Spleen (tissue), 11 donors: Measurements from ENCODE around the gene ARHGAP45. TPM values are rescaled to one million over a fixed set of nuclear protein-coding genes. Genes with fewer than 3 reads are reported as not detected.

Experiments used
- DNase-seq: peaks from one replicate; pipeline ENCODE4 v3.0.0-alpha.2; 2020
- H3K27ac ChIP-seq, 8 donors: fragments of 200-600 bp; sonication (generic) in 7 of 8; 1 replicate in 4 of 8; 2 replicates in 4 of 8; pipeline versions ENCODE4 v1.5.0 to v1.8.0; 2016 to 2021; ENCODE audit warnings: inconsistent platforms in 4 of 8, mild to moderate bottlenecking in 4 of 8, moderate library complexity in 1 of 8
- H3K27me3 ChIP-seq, 7 donors: fragments of 200-600 bp; sonication (generic) in 6 of 7; replicated peaks in 1 of 7; 1 replicate in 4 of 7; 2 replicates in 3 of 7; pipeline versions ENCODE4 v1.5.0 to v1.8.0; 2016 to 2021; ENCODE audit warnings: inconsistent platforms in 3 of 7, mild to moderate bottlenecking in 1 of 7
- H3K36me3 ChIP-seq, 6 donors: fragments of 200-600 bp; sonication (generic) in 5 of 6; 1 replicate in 4 of 6; 2 replicates in 2 of 6; pipeline versions ENCODE4 v1.5.0 to v1.8.0; 2016 to 2021; ENCODE audit warnings: inconsistent platforms in 2 of 6
- H3K4me1 ChIP-seq, 6 donors: fragments of 200-600 bp; sonication (generic) in 5 of 6; 1 replicate in 3 of 6; 2 replicates in 3 of 6; pipeline versions ENCODE4 v1.5.0 to v1.8.0; 2016 to 2021; ENCODE audit warnings: inconsistent platforms in 3 of 6
- H3K4me3 ChIP-seq, 8 donors: fragments of 200-600 bp; sonication (generic) in 7 of 8; 1 replicate in 4 of 8; 2 replicates in 4 of 8; pipeline versions ENCODE4 v1.5.0 to v1.8.0; 2016 to 2021; ENCODE audit warnings: inconsistent platforms in 4 of 8, mild to moderate bottlenecking in 4 of 8, moderate library complexity in 2 of 8
- H3K9me3 ChIP-seq, 8 donors: fragments of 200-600 bp; sonication (generic) in 7 of 8; 1 replicate in 4 of 8; 2 replicates in 4 of 8; pipeline versions ENCODE4 v1.5.0 to v1.8.0; 2016 to 2021; ENCODE audit warnings: inconsistent platforms in 4 of 8
- CTCF ChIP-seq, 11 experiments: fragments of 200-600 bp in 7 of 11; fragments of 450-650 bp in 4 of 11; sonication (generic) in 4 of 11; IDR thresholded peaks in 8 of 11; conservative IDR thresholded peaks in 3 of 11; 1 replicate in 7 of 11; 2 replicates in 4 of 11; pipeline versions ENCODE4 v1.4.0 to v1.8.0; 2016 to 2021; ENCODE audit warnings: antibody characterized with exemption in 11 of 11, inconsistent platforms in 4 of 11, mild to moderate bottlenecking in 1 of 11
- POLR2A ChIP-seq, 3 donors: fragments of 450-650 bp; IDR thresholded peaks; one replicate each; pipeline ENCODE4 v1.5.1; 2017; ENCODE audit warnings: antibody characterized with exemption in 3 of 3, mild to moderate bottlenecking in 1 of 3
- POLR2AphosphoS5 ChIP-seq, 3 donors: sonication (generic); formaldehyde crosslinking; IDR thresholded peaks; one replicate each; pipeline ENCODE4 v1.5.1; 2017; ENCODE audit warnings: antibody characterized with exemption in 3 of 3
- WGBS, 5 donors: extraction: QIAGEN DNeasy Blood & Tissue Kit in 3 of 5; methylation state at CpG; one replicate each; pipeline versions ENCODE4 v1.1.5 to v1.1.7; 2013 to 2018; 5-methylcytosine and 5-hydroxymethylcytosine counted together
- intact Hi-C: fragments of 100-400 bp; cut with DNase I; formaldehyde crosslinking; loops from one replicate; pipeline ENCODE4 v1.15.0; 2023; ENCODE audit warnings: low total_unique reads
- polyA plus RNA-seq, 3 donors: library from polyadenylated mRNA; stranded (reverse); fragments of 200-250 nt; gene quantifications; one replicate each; pipeline ENCODE4 v1.2.1, GENCODE V29; 2013
- total RNA-seq, 7 donors: library from RNA; depleted of rRNA in 3 of 7; stranded (reverse); fragments of >200 nt in 3 of 7; fragmentation: NEBNext Ultra II Directional in 4 of 7; extraction: Animal tissue kit (Norgen Biotek cat#: 25700) in 4 of 7; gene quantifications; one replicate each; pipeline versions ENCODE4 v1.1.0 to v1.2.1, GENCODE V29; 2016 to 2021
- donor health status: healthy with polysubstance abuse.
- donor health status: DM: no; HTN: no; CAD: no; lungs with moderate emphysema.
- donor health status: DM: no; HTN: no; CAD: no.
- donor health status: Bipolar disorder and iron deficiency.
- donor health status: healthy.
- donor health status: DM: no; HTN: no; CAD: no.
- donor health status: DM: yes; HTN: yes; CAD: no.

The ARHGAP45 gene
- total and polyA plus RNA-seq, 10 donors, result 161 to 356 (median 245) TPM

GRCh38 chr19:1035998-1036621 lies 30.9 kb upstream of the ARHGAP45 start:
- Histone ChIP-seq H3K36me3 (peaks cover 0 to 67% (median 47%) of the 10 kb centered on the region in 6 donors), H3K9me3 (no peaks in the 10 kb centered on the region), H3K27me3 (no peaks in the 10 kb centered on the region), H3K4me1 (peaks cover 29 to 82% (median 50%) of the 10 kb centered on the region in 6 donors), H3K27ac (peak overlapping the region in 3 of 8 donors; percentile 85 to 94 (median 93)), H3K4me3 (no peak overlapping the region)
- intact Hi-C loops, result no loop called here
- no peak for TF ChIP-seq CTCF (IDR thresholded peaks at IDR 0.05 in 8 of 11, conservative IDR thresholded peaks at IDR 0.05 in 3 of 11)
- TF ChIP-seq POLR2AphosphoS5 (IDR thresholded peaks at IDR 0.05), result peak; percentile 9 to 76 (median 13)
- peak; percentile 81 for DNase-seq
- 83 to 89% (median 88%) methylated on average over 29 of the region's 29 CpGs for WGBS, 5 donors

- peak overlapping the region in 5 of 8 donors; percentile 2 to 92 (median 20) for H3K4me3 ChIP-seq
- peaks cover 38 to 85% (median 60%) of the 10 kb centered on the region in 6 donors for H3K4me1 ChIP-seq
- peak in 1 of 3 donors; percentile 70 for TF ChIP-seq POLR2AphosphoS5 (IDR thresholded peaks at IDR 0.05)
- TF ChIP-seq CTCF (IDR thresholded peaks at IDR 0.05 in 8 of 11, conservative IDR thresholded peaks at IDR 0.05 in 3 of 11), result no peak
- no peaks in the 10 kb centered on the region for H3K27me3 ChIP-seq
- H3K9me3 ChIP-seq, result no peaks in the 10 kb centered on the region
- peaks cover 0 to 62% (median 34%) of the 10 kb centered on the region in 6 donors for H3K36me3 ChIP-seq
- 32 to 45% (median 39%) methylated on average over 19 to 22 of the region's 22 CpGs for WGBS, 5 donors
- peak; percentile 87 for DNase-seq
- intact Hi-C loops, result no loop called here
- H3K27ac ChIP-seq, result peak overlapping the region; percentile 77 to 94 (median 86)
Measured at GRCh38 chr19:1037621-1038064, 29.3 kb upstream of the ARHGAP45 start.

DNA sequence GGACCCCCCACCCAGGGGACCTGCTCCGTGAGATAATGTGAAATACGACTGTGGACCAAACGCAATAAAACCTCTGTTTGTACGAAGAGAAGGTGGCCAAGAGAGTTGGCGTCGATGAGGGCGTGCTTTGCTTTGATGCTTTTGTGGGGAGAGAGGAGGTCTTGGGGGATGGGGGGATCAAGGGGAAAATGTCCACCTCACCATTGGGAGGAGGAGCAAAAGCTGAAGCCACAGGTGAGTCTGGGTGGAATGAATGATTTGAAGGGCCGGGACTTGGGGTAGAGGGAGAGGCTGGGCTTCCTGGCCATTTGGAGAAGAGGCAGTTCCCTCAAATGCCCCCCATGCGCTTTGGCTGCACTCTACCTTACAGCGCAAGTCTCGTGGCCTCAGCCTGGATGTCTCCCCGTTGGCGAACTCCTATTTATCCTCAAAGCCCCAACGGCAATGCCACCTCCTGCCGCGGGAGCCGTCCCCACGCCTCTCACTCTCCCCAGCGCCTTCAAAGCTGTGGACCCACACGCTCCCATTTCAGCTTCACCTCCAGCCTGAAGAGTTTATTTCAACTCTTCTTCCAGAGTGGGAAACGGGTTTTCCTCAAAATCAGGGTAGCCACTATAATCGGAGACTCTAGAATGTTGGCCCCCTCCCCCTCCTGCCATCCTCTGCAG lies 27.9 kb upstream of the ARHGAP45 start:
- peak; percentile 83 for DNase-seq
- Histone ChIP-seq H3K27me3 (no peaks in the 10 kb centered on the region), H3K27ac (peak overlapping the region; percentile 53 to 94 (median 86)), H3K36me3 (peaks cover 0 to 67% (median 32%) of the 10 kb centered on the region in 6 donors), H3K9me3 (no peaks in the 10 kb centered on the region), H3K4me1 (peaks cover 38 to 86% (median 61%) of the 10 kb centered on the region in 6 donors), H3K4me3 (peak overlapping the region in 5 of 8 donors; percentile 56 to 92 (median 73))
- intact Hi-C loops, result no loop called here
- TF ChIP-seq POLR2A (IDR thresholded peaks at IDR 0.05), result no peak
- peak in 1 of 3 donors; percentile 0 for TF ChIP-seq POLR2AphosphoS5 (IDR thresholded peaks at IDR 0.05)
- WGBS, 5 donors, result 64 to 73% (median 66%) methylated on average over 22 of the region's 22 CpGs

- 2 to 7% (median 3%) methylated on average over 32 to 56 of the region's 56 CpGs for whole genome bisulfite sequencing, 5 donors
- peak in 2 of 3 donors; percentile 33 to 72 for TF ChIP-seq POLR2A (IDR thresholded peaks at IDR 0.05)
- peak; percentile 96 to 99 (median 97) for TF ChIP-seq POLR2AphosphoS5 (IDR thresholded peaks at IDR 0.05)
- peak in 3 of 11 experiments; percentile 22 to 48 (median 46) for TF ChIP-seq CTCF (IDR thresholded peaks at IDR 0.05 in 8 of 11, conservative IDR thresholded peaks at IDR 0.05 in 3 of 11)
- Histone ChIP-seq H3K4me1 (peaks cover 38 to 86% (median 61%) of the 10 kb centered on the region in 6 donors), H3K36me3 (peaks cover 0 to 74% (median 36%) of the 10 kb centered on the region in 6 donors), H3K9me3 (no peaks in the 10 kb centered on the region), H3K27ac (peak within 1 kb of the TSS; percentile 53 to 94 (median 86)), H3K4me3 (peak within 1 kb of the TSS; percentile 56 to 92 (median 70)), H3K27me3 (no peaks in the 10 kb centered on the region)
- DNase-seq, result peak; percentile 100
- intact Hi-C loops, result no loop called here
Measured at GRCh38 chr19:1039646-1040475, 27.1 kb upstream of the ARHGAP45 start, which contains the start of gene ABCA7. ABCA7 (plus strand) TSS chr19:1040107; CDS start chr19:1041362, 1,255 bp downstream.
